Measurements from ENCODE around the gene AP5S1.

Gene AP5S1

GRCh38 chr20:3804254-3804751 lies 16.0 kb upstream of the AP5S1 start:
- TF ChIP-seq, protein P1, sequence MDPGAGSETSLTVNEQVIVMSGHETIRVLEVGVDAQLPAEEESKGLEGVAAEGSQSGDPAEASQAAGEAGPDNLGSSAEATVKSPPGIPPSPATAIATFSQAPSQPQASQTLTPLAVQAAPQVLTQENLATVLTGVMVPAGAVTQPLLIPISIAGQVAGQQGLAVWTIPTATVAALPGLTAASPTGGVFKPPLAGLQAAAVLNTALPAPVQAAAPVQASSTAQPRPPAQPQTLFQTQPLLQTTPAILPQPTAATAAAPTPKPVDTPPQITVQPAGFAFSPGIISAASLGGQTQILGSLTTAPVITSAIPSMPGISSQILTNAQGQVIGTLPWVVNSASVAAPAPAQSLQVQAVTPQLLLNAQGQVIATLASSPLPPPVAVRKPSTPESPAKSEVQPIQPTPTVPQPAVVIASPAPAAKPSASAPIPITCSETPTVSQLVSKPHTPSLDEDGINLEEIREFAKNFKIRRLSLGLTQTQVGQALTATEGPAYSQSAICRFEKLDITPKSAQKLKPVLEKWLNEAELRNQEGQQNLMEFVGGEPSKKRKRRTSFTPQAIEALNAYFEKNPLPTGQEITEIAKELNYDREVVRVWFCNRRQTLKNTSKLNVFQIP (CRISPR knock-in tag; IDR thresholded peaks at IDR 0.05; ENCODE audit: borderline replicate concordance, low read depth), result no peak
- TF ChIP-seq, protein P2, sequence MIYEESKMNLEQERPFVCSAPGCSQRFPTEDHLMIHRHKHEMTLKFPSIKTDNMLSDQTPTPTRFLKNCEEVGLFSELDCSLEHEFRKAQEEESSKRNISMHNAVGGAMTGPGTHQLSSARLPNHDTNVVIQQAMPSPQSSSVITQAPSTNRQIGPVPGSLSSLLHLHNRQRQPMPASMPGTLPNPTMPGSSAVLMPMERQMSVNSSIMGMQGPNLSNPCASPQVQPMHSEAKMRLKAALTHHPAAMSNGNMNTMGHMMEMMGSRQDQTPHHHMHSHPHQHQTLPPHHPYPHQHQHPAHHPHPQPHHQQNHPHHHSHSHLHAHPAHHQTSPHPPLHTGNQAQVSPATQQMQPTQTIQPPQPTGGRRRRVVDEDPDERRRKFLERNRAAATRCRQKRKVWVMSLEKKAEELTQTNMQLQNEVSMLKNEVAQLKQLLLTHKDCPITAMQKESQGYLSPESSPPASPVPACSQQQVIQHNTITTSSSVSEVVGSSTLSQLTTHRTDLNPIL (CRISPR knock-in tag; IDR thresholded peaks at IDR 0.05; ENCODE audit: low read depth), result no peak
- TF ChIP-seq PPARA (CRISPR knock-in tag; IDR thresholded peaks at IDR 0.05; ENCODE audit: borderline replicate concordance), result no peak
- no peak for TF ChIP-seq RARB (CRISPR knock-in tag; IDR thresholded peaks at IDR 0.05)
- no peak for TF ChIP-seq ISL1 (CRISPR knock-in tag; IDR thresholded peaks at IDR 0.05)
- ATAC-seq, result no peak

DNA sequence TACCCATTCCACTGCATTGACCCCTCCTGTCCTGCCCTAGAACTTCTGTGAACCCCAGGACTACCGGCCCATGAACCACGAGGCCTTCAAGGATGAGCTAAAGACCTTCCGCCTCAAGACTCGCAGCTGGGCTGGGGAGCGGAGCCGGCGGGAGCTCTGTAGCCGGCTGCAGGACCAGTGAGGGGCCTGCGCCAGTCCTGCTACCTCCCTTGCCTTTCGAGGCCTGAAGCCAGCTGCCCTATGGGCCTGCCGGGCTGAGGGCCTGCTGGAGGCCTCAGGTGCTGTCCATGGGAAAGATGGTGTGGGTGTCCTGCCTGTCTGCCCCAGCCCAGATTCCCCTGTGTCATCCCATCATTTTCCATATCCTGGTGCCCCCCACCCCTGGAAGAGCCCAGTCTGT lies 15.6 kb upstream of the AP5S1 start:
- ATAC-seq, result no peak
- TF ChIP-seq SNAI2 (CRISPR knock-in tag; IDR thresholded peaks at IDR 0.05) (no peak), ISL1 (CRISPR knock-in tag; IDR thresholded peaks at IDR 0.05) (no peak), ZNF8 (CRISPR knock-in tag; IDR thresholded peaks at IDR 0.05) (no peak), TOX (CRISPR knock-in tag; IDR thresholded peaks at IDR 0.05; ENCODE audit: borderline replicate concordance) (no peak), ARNTL (CRISPR knock-in tag; IDR thresholded peaks at IDR 0.05; ENCODE audit: borderline replicate concordance, low read depth) (no peak)

DNA sequence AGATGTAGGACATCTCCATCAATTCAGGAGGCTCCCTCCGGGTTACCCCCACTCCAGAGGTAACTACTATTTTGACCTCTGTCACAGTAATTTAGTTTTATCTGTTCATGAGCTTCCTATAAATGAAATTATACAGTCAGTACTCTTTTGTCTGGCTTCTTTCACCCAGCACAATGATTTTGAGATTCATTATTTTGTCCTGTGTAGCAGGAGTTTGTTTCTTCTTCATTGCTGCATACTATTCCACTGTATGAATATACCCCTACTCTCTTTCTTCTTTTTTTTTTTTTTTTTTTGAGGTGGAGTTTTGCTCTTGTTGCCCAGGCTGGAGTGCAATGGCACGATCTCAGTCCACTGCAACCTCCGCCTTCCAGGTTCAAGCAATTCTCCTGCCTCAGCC lies 11.8 kb upstream of the AP5S1 start:
- no peak for ATAC-seq
- TF ChIP-seq ARNTL (CRISPR knock-in tag; IDR thresholded peaks at IDR 0.05; ENCODE audit: borderline replicate concordance, low read depth), result no peak
- TF ChIP-seq PPARA (CRISPR knock-in tag; IDR thresholded peaks at IDR 0.05; ENCODE audit: borderline replicate concordance), result no peak
- TF ChIP-seq ZFP3 (CRISPR knock-in tag; IDR thresholded peaks at IDR 0.05), result no peak
- no peak for TF ChIP-seq ISL1 (CRISPR knock-in tag; IDR thresholded peaks at IDR 0.05)
- TF ChIP-seq BACH2 (CRISPR knock-in tag; IDR thresholded peaks at IDR 0.05; ENCODE audit: borderline replicate concordance), result no peak
- TF ChIP-seq ZNF565 (CRISPR knock-in tag; conservative IDR thresholded peaks at IDR 0.05; ENCODE audit: low read depth), result no peak

GRCh38 chr20:3811467-3812258 lies 8.7 kb upstream of the AP5S1 start:
- peak; percentile 65 for ATAC-seq
- TF ChIP-seq, protein P2 (CRISPR knock-in tag; IDR thresholded peaks at IDR 0.05; ENCODE audit: low read depth), result no peak
- TF ChIP-seq ZC3H10 (CRISPR knock-in tag; IDR thresholded peaks at IDR 0.05) (no peak), PPARA (CRISPR knock-in tag; IDR thresholded peaks at IDR 0.05; ENCODE audit: borderline replicate concordance) (no peak), TSHZ2 (CRISPR knock-in tag; IDR thresholded peaks at IDR 0.05) (peak; percentile 61; the same call in 1 of the 2 replicates), SNAI2 (CRISPR knock-in tag; IDR thresholded peaks at IDR 0.05) (no peak), ZNF565 (CRISPR knock-in tag; conservative IDR thresholded peaks at IDR 0.05; ENCODE audit: low read depth) (no peak), TCF4 (CRISPR knock-in tag; IDR thresholded peaks at IDR 0.05; ENCODE audit: borderline replicate concordance) (peak; percentile 82; the same call in 1 of the 2 replicates), CSDC2 (CRISPR knock-in tag; IDR thresholded peaks at IDR 0.05) (no peak), RARB (CRISPR knock-in tag; IDR thresholded peaks at IDR 0.05) (no peak), BACH2 (CRISPR knock-in tag; IDR thresholded peaks at IDR 0.05; ENCODE audit: borderline replicate concordance) (no peak), GLIS3 (CRISPR knock-in tag; IDR thresholded peaks at IDR 0.05) (no peak), ISL1 (CRISPR knock-in tag; IDR thresholded peaks at IDR 0.05) (peak; percentile 65), ZFP3 (CRISPR knock-in tag; IDR thresholded peaks at IDR 0.05) (no peak), ESRRG (CRISPR knock-in tag; IDR thresholded peaks at IDR 0.05) (no peak), ZFP30 (CRISPR knock-in tag; IDR thresholded peaks at IDR 0.05) (no peak), ZNF8 (CRISPR knock-in tag; IDR thresholded peaks at IDR 0.05) (no peak), TOX (CRISPR knock-in tag; IDR thresholded peaks at IDR 0.05; ENCODE audit: borderline replicate concordance) (no peak), OSR1 (CRISPR knock-in tag; IDR thresholded peaks at IDR 0.05) (no peak), ZNF70 (CRISPR knock-in tag; IDR thresholded peaks at IDR 0.05) (peak; percentile 100), ARNTL (CRISPR knock-in tag; IDR thresholded peaks at IDR 0.05; ENCODE audit: borderline replicate concordance, low read depth) (peak; percentile 100)
- TF ChIP-seq, protein P3, sequence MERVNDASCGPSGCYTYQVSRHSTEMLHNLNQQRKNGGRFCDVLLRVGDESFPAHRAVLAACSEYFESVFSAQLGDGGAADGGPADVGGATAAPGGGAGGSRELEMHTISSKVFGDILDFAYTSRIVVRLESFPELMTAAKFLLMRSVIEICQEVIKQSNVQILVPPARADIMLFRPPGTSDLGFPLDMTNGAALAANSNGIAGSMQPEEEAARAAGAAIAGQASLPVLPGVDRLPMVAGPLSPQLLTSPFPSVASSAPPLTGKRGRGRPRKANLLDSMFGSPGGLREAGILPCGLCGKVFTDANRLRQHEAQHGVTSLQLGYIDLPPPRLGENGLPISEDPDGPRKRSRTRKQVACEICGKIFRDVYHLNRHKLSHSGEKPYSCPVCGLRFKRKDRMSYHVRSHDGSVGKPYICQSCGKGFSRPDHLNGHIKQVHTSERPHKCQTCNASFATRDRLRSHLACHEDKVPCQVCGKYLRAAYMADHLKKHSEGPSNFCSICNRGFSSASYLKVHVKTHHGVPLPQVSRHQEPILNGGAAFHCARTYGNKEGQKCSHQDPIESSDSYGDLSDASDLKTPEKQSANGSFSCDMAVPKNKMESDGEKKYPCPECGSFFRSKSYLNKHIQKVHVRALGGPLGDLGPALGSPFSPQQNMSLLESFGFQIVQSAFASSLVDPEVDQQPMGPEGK (CRISPR knock-in tag; IDR thresholded peaks at IDR 0.05; ENCODE audit: borderline replicate concordance), result peak; percentile 93
- TF ChIP-seq, protein P1 (CRISPR knock-in tag; IDR thresholded peaks at IDR 0.05; ENCODE audit: borderline replicate concordance, low read depth), result no peak
